TTC549 (cell line): Measurements from ENCODE around the gene DCAKD.

Experiments used
- FAIRE-seq: peaks from 2 replicates; lab custom pipeline; 2012; peaks lifted over from hg19 to GRCh38; lab: Jason Lieb, UNC

DCAKD gene

DNA sequence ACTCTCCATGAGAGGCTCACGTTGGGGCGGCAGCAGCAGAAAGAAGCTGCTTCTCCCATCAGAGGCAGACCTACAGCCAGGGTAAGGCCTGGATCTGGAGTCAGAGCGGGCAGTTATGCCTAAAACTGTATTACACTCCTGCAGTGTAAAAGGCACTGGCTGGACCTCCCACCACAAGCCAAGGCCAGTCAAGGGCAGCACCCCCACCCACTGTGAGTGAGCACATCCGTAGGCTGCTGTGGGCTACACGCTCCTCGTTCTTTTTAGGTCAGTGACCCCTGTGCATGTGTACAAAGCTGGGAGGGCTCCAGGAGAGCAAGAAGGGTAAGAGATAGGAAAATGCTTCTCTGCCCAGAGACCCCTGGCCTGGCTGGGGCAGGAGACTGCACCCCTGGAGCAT lies 20.7 kb downstream of the DCAKD start:
- no peak for FAIRE-seq

DNA sequence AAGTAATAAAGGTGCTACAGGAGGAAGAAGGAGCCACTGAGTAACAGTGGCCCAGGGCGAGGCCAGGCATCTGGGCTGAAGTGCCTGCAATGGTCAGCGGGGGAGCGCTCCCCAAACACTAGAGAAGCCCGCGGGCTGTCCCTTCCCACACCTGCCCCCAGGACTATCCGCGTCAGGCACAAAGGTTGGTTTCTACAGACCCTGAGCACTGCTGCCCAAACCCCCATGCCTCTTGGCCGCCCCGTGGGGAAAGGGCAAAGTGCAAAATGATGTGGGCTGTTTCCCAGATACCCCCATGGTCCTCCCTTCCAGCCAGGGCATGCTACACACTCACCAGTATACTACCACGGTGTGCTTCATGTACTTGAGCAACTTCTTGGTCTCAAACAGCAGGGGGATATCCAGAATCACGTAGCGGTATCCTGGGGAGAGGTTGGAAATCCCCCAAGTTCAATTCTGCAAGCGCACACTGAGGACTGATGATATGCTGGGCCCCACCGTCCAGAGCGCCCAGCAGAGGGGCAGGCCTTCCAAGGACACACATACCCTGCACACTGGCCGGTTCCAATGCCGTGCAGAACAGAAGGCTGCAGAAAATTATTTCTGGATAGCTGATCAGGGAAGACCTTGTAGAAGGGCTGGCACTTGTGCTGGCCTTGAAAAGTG lies 21.5 kb downstream of the DCAKD start:
- FAIRE-seq, result no peak

DNA sequence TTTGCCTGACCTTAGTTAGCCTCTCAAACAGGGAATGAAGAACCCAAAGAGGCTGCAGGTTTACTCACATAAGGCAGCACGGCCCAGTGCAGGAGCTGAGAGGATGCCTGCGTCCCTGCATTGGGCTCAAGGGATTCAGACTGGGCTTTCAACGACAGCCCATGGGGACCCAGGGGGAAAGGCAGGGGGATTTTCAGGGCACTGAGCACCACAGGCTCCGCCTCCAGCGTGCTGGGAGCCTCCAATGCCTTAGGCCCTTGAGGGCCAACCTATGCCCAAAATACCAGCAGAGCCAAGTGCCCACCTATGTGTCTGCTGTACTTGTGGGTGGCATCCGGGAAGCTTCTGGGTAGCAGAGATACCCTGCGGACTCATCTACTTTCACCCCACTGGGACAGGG lies 22.3 kb downstream of the DCAKD start:
- no peak for FAIRE-seq

DNA sequence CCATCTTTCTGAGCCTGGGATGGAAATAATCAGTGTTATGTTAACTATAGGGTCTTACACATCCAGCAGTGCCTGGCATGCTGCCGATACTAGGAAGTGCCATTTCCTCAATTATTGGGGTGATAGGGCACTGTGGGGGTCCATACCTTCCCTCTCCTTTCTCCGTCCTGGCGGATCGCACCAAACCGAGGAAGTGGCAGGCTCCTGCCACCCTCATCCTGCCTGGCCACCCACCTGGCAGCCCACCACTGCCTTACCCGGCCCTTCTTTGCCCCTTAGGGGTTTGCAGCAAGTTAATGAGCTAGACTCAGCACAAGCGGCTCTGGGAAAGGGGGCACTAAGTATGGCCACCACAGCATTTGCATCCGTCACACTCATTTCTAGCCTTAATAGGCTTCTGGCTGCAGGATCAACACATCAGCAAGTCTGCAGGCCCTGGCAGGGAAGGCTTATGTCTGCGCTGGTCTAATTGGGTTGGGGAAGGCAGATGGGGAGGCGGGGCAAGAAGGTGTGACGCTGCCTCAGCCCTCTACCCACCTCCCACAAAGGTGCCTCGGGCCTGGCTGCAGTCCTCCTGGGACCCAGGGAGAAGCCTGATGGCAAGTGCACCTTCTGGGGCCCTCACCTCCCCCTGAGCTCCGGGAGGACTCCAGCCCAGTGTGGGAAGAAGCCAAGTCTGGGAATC lies 28.6 kb downstream of the DCAKD start:
- no peak for FAIRE-seq

DNA sequence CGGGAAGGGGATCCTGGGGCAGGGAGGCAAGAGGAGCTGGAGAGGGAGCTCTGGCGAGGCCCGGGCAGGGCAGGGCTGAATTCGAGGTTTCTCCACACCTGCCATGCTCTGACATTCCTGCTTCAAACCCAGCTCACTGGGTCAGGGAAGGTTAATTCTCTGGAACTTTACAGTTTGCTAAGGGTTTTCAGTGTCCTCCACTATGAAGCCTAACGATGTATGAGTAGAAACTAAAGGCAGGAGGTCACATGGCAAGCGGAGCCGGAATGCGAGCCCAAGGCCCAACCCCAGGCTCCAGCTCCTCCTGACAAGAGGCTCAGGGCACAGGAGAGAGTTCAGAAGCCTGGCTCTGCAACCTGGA lies 29.2 kb downstream of the DCAKD start:
- no peak for FAIRE-seq

DNA sequence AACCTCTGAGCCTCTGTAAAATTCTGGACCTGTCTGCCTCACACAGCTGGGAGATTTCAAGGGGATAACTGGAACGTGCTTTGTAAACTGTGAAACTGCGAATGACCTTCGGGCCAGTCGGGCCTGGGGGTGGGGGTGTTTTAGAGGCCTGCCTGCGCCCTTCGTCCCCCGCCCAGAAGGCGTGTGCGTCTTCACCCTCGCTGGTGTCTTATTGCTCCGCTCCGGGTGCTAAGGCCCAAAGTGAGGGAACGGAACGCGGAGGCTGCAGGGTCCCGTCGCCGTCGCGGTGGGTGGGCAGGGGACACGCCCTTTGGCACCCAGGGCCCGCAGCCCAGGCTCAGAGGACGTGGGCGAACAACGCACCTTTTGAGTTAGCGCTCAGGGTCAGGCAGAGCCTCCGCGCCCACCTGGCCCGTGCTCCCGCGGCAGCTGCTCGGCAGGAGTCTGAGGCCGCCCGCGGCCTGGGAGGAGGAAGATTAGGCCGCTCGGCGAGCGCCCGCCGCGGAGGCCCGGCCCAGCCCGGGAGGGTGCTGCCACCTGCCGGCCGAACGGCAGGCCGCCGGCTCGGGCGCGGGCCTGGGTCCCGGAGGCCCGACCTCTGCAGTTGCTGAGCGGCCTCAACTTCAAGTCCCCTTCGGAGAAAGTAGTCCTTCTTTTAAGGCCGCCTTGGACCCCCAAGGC lies 29.7 kb downstream of the DCAKD start:
- FAIRE-seq, result no peak

DNA sequence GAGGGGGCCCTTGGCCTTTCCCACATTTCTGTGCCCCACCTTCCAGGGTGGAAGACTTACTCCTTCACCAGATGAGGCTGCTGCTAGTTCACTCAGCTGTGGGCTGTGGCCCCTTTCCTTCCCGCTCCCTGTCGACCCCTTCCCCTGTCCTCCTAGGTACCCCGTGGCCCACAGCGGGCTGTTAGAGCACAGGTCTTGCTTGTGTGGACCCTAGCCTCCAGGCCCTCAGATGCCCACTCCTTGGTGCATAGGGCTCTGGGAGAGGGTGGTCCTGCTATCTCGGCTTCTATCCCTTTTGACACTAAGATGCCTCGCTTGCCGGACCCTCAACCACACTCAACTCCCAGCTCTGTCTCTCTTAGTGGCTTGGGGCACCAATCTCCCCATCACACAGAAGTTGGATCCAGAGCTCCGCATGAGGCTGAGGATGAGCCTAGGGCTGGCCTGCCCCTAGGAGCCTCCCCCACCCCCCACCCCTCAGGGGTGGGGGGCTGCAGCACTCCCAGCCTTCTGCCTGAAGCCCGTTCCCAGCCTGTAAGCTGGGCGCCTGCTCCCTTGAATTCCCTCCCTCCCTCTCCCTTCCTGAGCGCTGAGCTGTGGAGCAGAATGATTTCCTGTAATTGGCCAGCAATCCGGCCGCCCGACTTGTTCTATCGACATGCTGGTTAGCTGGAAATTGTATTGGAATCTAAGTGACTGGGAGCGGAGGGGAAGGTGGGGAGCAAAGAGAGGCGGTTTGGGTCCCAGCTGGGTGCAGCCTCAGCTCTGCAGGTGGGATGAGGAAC lies 30.9 kb downstream of the DCAKD start:
- FAIRE-seq, result no peak

DNA sequence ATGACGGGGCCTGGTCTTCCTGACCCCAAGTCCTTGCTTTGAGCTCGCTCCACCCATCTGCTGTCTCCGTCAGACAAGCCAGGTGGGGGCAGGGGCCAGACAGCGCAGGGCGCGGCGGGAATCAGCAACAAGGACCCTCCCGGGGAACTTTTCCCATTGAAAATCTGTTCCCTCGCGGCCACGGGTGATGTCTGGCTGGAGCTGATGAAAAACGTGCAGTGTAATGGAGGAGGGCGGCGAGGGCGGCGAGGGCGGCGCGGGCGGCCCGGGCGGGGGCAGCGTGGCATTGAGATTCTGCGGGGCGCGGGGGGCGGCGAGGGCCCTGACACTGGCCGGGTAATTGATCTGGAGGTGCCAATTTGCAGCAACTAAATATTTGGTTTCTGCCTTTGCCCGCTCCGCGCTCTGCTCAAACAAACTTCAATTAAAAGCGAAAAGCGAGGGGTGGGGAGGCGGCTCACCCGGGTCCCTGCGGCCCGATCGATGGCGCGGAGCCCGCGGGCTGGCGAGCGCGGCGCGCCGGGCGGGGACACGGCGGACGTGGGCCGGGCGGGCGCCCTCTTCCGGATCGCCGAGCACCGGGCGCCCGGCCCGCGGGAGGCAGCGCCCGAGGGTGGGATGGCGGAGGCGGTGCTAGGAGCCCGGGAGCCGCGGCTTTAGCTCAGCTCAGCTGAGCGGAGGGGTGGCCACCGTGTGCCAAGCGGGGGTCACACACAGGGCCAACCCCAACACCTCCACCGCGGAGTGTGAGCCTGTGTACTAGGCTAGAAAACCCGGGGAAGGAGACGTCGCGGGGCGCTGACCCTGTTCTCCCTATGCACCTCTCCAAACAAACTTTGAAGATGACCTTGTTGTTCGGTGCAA lies 32.4 kb downstream of the DCAKD start:
- FAIRE-seq, result no peak

DNA sequence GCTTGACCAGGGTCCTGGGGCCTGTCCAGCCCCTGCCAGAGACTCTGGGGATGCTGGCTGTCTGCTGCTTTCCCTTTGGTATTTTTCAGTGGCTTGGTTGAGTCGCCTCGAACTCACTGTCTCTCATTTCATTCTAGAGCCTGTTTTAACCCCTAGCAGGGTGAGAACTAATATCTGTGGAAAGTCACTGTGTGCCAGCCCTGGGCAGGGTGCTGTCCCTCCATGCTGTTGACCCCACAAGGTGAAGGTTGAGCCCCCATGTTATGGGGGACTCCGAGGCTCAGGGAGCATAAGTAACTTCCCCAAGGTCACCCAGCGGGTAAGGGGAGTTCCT lies 33.0 kb downstream of the DCAKD start:
- no peak for FAIRE-seq

DNA sequence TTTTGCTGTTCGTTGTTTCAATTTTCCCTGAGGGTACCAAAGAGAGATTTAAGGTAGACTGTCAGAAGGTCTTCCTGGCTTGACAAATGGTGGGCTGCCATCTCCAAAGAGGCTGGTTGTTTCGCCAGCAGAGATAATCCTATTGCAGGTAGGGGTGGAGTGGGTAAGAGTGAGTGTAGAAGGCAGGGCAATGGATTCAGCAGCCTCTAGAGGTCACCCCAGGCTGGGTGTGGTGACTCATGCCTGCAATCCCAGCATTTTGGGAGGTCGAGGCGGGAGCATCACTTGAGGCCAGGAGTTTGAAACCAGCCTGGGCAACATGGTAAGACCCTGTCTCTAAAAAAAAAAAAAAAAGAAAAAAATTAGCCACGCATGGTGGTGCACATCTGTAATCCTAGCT lies 34.6 kb downstream of the DCAKD start:
- no peak for FAIRE-seq

DNA sequence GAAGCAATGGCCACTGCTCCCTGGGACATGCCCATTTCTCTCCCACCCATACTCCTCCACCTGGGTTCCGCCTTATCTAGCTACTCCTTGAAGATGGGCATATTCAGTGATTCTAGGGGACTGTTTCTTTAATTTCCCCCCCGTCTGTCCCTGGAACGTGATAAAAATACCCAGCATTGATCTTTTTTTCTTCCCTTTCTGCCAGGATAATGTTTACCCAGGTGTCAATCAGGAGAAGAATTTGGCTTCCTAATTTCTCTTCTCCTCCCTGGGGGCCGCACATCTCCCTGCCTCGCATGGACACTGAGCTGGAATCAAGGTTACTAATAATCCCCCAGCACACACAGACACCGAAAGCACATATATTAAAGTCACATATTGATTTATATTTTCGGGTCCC lies 35.2 kb downstream of the DCAKD start:
- FAIRE-seq, result no peak

DNA sequence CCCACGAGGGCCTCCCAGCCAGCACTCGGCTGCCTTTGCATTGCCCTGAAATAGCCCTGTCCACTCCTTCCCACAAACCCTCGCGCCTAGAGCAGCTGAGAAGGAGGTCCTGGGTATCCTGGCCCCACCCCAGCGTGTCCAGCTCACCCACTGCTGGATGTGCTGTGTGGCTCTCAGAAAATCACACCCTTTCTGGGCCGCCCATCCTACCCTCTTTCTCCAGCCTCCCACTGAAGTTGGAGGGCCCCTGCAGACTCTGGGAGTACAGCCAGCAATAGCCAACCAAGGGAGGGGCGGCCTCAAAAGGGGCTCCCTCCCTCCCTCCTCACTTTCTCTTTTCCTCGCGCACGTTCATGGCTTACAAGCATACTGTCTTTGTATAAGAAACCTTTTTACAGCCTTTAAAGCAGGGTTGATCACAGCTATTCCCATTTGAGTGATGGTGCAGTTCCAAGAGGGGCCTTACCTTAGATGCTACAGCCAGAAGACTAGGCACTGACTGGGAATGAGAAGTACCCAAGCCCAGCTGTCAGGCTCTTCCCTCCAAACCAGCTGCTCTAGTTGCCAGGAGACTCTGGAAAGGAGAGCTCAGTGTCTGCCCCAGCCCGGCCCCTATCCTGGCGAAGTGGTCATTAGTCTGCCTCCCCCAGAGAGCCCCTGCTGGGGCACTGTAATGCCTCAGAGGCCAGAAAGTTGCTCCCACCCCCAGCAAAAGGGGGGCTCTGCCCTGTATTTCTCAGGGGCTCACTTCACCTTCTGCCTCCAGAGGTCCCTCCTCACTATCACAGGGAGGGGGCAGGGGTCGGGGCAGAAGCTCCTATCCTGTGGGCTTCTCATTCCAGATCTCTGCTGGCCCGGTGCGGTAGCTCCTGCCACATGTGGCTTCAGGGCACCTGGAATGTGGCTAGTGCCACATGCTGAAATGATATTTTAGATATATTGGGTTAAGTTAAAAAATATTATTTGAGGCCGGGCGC lies 38.1 kb downstream of the DCAKD start:
- no peak for FAIRE-seq

DNA sequence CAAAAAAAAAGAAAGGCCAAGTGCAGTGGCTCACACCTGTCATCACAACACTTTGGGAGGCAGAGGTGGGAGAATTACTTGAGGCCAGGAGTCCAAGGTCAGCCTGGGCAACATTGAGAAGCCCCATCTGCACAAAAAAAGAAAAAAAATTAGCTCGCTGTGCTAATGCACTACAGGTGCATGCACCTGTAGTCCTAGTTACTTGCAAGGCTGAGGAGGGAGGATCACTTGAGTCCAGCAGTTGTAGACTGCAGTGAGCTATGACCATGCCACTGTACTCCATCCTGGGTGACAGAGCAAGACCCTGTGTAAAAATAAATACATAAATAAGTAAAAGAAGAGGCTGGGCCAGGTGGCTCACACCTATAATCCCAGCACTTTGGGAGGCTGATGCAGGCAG lies 39.7 kb downstream of the DCAKD start:
- no peak for FAIRE-seq

DNA sequence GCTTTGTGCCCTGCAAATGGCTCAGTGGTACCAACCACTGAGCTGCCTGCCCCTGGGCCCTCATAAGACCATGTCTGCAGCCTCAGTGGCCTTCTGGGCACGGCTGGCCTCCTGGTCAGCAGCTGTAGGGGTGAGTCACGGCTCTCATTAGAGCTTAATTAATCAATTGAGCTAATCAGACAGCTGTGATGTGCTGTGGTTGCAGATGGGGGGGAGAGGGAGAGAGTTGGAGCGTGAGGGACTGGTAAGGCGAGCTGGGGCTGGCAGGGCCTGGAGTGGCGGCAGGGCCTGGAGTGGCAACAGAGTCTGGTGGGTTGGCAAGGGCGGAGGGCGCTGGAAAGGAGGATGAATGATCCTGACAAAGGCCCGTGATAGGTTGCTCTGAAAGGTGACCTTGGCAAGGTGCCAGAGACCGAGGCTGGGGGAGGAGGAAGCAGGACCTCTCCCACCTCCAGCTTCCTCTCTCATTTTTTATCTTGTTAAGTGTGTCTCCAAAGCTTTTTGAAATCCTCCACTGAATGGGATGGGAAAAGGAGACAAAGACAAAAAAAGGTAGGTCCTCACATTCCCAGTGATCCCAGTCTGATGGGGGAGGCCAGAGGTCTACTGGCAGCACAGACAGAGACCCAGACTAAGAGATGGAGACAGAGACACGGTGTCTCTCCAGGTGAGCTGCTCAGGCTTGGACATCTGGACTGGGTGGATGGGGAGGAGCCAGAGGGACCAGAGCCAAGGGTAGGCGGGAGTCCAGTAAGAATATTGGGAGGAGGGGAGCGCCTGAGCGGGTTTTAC lies 41.6 kb downstream of the DCAKD start:
- no peak for FAIRE-seq

DNA sequence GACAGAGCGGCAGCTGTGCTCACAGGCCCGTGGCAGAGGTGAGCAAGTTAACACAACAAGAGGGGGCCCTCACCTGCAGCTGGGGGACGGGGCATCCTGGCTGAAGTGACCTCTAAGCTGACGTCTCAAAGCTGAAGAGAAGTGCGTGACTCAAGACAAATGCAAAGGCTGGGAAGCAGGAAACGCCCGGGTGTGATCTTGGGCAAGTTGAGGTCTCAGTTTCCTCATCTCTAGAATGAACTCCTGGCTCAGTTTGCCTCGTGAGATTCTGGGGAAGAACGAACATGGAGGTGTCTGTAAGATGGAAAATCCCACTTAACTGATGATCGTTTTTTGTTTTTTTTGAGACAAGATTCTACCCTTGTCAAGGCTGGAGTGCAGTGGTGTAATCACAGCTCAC lies 43.2 kb downstream of the DCAKD start:
- FAIRE-seq, result no peak

DNA sequence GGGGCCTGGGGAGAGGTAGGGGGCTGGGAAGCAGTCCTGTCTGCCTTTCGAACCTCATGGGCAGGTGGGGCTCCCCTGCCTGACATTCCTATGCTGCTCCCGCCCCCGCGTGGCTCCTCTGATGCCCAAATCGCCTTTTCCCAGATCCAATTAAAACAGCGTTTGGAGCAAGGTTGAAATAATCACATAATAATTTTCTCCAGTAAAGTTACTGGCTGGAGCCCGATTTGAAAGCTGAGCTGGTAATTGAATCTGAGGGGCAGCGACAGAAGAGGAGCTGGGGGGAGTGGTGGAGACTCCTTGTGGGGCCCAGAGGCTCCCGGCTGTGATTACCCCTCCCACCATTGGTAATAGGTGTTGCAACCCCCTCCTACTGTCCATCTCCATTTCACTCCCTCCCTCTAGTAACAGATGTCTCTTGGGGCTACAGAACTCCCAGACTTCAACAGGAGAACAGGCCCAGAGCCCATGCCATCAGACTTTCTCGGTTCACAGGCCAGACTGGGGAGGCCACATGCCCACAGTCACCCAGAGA lies 44.4 kb downstream of the DCAKD start:
- no peak for FAIRE-seq

DNA sequence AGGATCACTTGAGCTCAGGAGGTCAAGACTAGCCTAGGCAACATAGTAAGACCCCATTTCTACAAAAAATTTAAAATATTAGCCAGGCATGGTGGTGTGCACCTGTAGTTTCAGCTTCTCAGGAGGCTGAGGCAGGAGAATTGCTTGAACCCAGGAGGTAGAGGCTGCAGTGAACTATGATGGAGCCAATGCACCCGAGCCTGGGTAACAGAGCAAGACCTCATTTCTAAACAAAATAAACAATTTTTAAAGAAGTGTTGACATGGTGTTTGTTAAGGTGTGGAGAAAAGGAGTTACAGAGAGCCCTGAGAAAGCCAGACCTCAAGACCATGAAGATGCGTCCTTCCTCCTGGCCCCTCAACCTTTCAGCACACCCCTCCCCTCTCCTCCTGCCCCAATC lies 45.7 kb downstream of the DCAKD start:
- no peak for FAIRE-seq

DNA sequence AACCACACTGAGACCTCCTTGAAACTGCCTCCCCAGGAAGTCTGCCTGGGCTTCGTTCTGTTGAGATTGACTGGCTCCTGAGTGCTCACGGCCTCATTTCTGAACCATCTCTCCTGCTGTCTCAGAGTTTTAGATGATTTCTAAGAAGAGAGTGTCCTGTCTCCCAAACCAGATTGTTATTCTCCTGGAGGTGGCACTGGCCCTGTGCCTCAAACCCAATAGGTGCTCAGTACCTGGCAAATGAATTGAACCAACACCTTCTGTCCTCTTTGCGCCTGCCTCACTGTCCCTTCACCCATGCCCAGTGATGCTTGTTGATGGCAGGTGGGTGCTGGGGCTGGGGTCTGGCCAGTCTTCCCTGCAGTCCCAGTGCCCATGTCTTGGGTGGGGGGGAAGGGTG lies 47.0 kb downstream of the DCAKD start:
- FAIRE-seq, result no peak

DNA sequence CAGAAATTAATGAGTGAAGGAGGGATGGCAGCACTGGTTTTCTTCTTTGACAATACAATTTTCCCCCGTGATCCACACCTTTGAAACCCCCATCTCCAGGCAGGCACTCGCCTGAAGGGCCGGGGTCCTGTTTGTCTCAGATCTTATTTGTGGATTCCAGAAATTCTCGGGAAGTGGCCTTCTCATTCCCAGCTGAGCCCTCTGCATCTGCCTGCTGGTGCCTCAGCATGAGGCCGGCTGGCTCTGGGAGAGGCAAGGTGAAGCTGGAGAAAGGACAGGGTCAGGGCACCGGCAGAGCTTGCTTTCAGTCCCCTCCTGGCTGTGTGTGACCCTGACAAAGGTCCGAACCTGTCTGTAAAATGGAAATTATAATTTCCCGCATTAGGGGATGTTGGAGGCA lies 47.6 kb downstream of the DCAKD start:
- FAIRE-seq, result no peak

DNA sequence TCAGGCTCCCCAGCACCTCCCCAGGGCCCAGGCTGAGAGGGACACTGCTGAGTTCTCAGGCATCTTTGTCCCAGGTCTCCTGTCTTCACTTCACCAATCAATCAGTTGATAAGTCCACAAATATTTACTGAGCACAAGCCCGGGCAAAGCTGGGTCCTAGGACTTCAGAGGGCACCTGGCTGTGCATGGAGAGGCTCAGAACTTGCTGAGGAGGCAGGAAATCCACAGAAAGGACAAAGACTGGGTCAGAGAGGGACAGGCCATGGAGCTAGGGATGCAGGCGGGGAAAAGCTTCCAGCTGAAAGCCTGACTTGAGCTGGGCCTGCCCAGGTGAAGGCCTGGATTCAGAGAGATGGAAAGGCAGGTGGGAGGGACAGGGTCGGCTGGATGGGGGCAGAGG lies 50.1 kb downstream of the DCAKD start:
- FAIRE-seq, result no peak
